ENCODE results near the gene PCNP. TPM values are rescaled to one million over a fixed set of nuclear protein-coding genes. Genes with fewer than 3 reads are reported as not detected.

Gene PCNP
- total RNA-seq, 1 experiment from 2014 or later: 165 TPM

- in situ Hi-C loops (cut with HindIII; ENCODE audit: low pct_unique_long_range_greater_than_20kb, low sequenced_read_pairs) (no loop called here), intact Hi-C loops (cut with micrococcal nuclease; ENCODE audit: unreplicated experiment) (no loop called here)
- DNase-seq (ENCODE audit: low read depth, low spot score) (no peak), ATAC-seq (no peak)
- H3K27ac ChIP-seq (ENCODE audit: low read length): no peak overlapping the region
- no TSS peak for BruUV-seq (replicated peaks)
- ChIA-PET POLR2A (no interaction called here), CTCF (no interaction called here)
- no peaks in the 10 kb centered on the region for H3K27me3 ChIP-seq (ENCODE audit: control insufficient read depth, insufficient read depth, low read length)
- H3K4me1 ChIP-seq (ENCODE audit: control insufficient read depth, insufficient read depth, low read length): peaks cover 24% of the 10 kb centered on the region
- H3K9me3 ChIP-seq (ENCODE audit: control insufficient read depth, insufficient read depth, low read depth, low read length): no peaks in the 10 kb centered on the region
- no peak for TF ChIP-seq CTCF (IDR thresholded peaks at IDR 0.05)
- TF ChIP-seq SIN3A (IDR thresholded peaks at IDR 0.05; ENCODE audit: borderline replicate concordance, insufficient read depth, low read depth, low read length): no peak
- no peak for TF ChIP-seq REST (IDR thresholded peaks at IDR 0.05; ENCODE audit: insufficient read depth in 1 of 2, low read depth in 2 of 2, low read length in 1 of 2)
- TF ChIP-seq POLR2AphosphoS5 (IDR thresholded peaks at IDR 0.05; ENCODE audit: low read depth, low read length): no peak
- no peak for TF ChIP-seq TCF7L2 (IDR thresholded peaks at IDR 0.05; ENCODE audit: low read depth, low read length)
- no peak overlapping the region for H3K4me3 ChIP-seq (ENCODE audit: low read depth in 2 of 2, low read length in 2 of 2)
- H3K36me3 ChIP-seq (ENCODE audit: control insufficient read depth, insufficient read depth, low read length): peaks cover 13% of the 10 kb centered on the region
Observed at GRCh38 chr3:101567528-101568317, 6.3 kb upstream of the PCNP start.

- no peaks in the 10 kb centered on the region for H3K9me3 ChIP-seq (ENCODE audit: control insufficient read depth, insufficient read depth, low read depth, low read length)
- ATAC-seq (no peak), DNase-seq (ENCODE audit: low read depth, low spot score) (no peak)
- H3K4me3 ChIP-seq (ENCODE audit: low read depth in 2 of 2, low read length in 2 of 2): no peak overlapping the region
- in situ Hi-C loops (cut with HindIII; ENCODE audit: low pct_unique_long_range_greater_than_20kb, low sequenced_read_pairs): no loop called here
- intact Hi-C loops (cut with micrococcal nuclease; ENCODE audit: unreplicated experiment): loop anchor here (5.0 kb wide), 1 partner anchor 106 kb away; the partner anchor contains the start of gene ZBTB11
- H3K36me3 ChIP-seq (ENCODE audit: control insufficient read depth, insufficient read depth, low read length): peaks cover 5% of the 10 kb centered on the region; the same call in 1 of the 2 replicates
- TF ChIP-seq CTCF (IDR thresholded peaks at IDR 0.05): no peak
- TF ChIP-seq TCF7L2 (IDR thresholded peaks at IDR 0.05; ENCODE audit: low read depth, low read length): no peak
- TF ChIP-seq SIN3A (IDR thresholded peaks at IDR 0.05; ENCODE audit: borderline replicate concordance, insufficient read depth, low read depth, low read length): no peak
- no peak for TF ChIP-seq POLR2AphosphoS5 (IDR thresholded peaks at IDR 0.05; ENCODE audit: low read depth, low read length)
- no peak for TF ChIP-seq REST (IDR thresholded peaks at IDR 0.05; ENCODE audit: insufficient read depth in 1 of 2, low read depth in 2 of 2, low read length in 1 of 2)
- peaks cover 30% of the 10 kb centered on the region for H3K4me1 ChIP-seq (ENCODE audit: control insufficient read depth, insufficient read depth, low read length)
- H3K27ac ChIP-seq (ENCODE audit: low read length): no peak overlapping the region
- ChIA-PET CTCF (interaction anchor here (0.6 to 0.7 kb wide), 2 partner anchors 36 to 400 kb away, joined by 3 to 7 read pairs; no protein-coding TSS in a partner anchor), POLR2A (interaction anchor here (0.6 kb wide), 2 partner anchors 78 to 109 kb away, joined by 4 to 6 read pairs; no protein-coding TSS in a partner anchor)
- no TSS peak for BruUV-seq (replicated peaks)
- H3K27me3 ChIP-seq (ENCODE audit: control insufficient read depth, insufficient read depth, low read length): no peaks in the 10 kb centered on the region
Observed at GRCh38 chr3:101571028-101571895, 2.7 kb upstream of the PCNP start.
